NCI-H2227 treated with DMSO at 0.1 percent for 48 hours (cell line): ENCODE results near the gene CTXN1.
"Not testable (repeated sequence)": the region's sequence is repeated elsewhere in the genome, so short reads cannot be mapped to it uniquely, and the experiment has no call there.

Experiments used
- DNase-seq: peaks from one replicate; lab custom pipeline; 2025; lab: John Stamatoyannopoulos, UW

CTXN1 gene

GRCh38 chr19:7900401-7900870 is 25.5 kb downstream of the CTXN1 start:
- DNase-seq: no peak

GRCh38 chr19:7899751-7900378 is 26.1 kb downstream of the CTXN1 start:
- no peak for DNase-seq

GRCh38 chr19:7898967-7899366 is 27.0 kb downstream of the CTXN1 start:
- no peak for DNase-seq

GRCh38 chr19:7897292-7897691 is 28.6 kb downstream of the CTXN1 start:
- DNase-seq: no peak

- no peak for DNase-seq
These were observed 30.4 kb downstream of the CTXN1 start for GRCh38 chr19:7895565-7895964.

GRCh38 chr19:7894612-7895309 is 31.2 kb downstream of the CTXN1 start:
- DNase-seq: no peak

GRCh38 chr19:7893362-7894101 is 32.4 kb downstream of the CTXN1 start:
- not testable (repeated sequence) for DNase-seq

GRCh38 chr19:7888826-7889217 is 37.1 kb downstream of the CTXN1 start:
- DNase-seq: no peak

GRCh38 chr19:7888145-7888825 is 37.6 kb downstream of the CTXN1 start, which contains the start of gene LRRC8E:
Gene LRRC8E, plus strand, starts transcription at chr19:7888510. Its CDS starts 7,094 bp downstream, at chr19:7895604.
- no peak for DNase-seq

- DNase-seq: no peak
These were observed 38.4 kb downstream of the CTXN1 start for GRCh38 chr19:7887408-7888144.

GRCh38 chr19:7885818-7886217 is 40.1 kb downstream of the CTXN1 start:
- DNase-seq: no peak

GRCh38 chr19:7883796-7884570 is 42.0 kb downstream of the CTXN1 start:
- DNase-seq: no peak

- no peak for DNase-seq
These were observed 42.8 kb downstream of the CTXN1 start for GRCh38 chr19:7883105-7883504.

- no peak for DNase-seq
These were observed 44.0 kb downstream of the CTXN1 start for GRCh38 chr19:7881910-7882309.

GRCh38 chr19:7879836-7880235 is 46.1 kb downstream of the CTXN1 start:
- DNase-seq: no peak

GRCh38 chr19:7879111-7879807 is 46.7 kb downstream of the CTXN1 start:
- no peak for DNase-seq

- no peak for DNase-seq
These were observed 48.6 kb downstream of the CTXN1 start for GRCh38 chr19:7877249-7877836.

GRCh38 chr19:7874897-7875273 is 51.0 kb downstream of the CTXN1 start:
- DNase-seq: no peak
